PFSK-1 (cell line): Measurements from ENCODE around the gene NBR1.

Experiments used
- FOXP2 ChIP-seq: optimal IDR thresholded peaks from 2 replicates; pipeline ENCODE3; 2011; ENCODE audit warnings: borderline replicate concordance, control low read depth, inconsistent platforms; ENCODE audit not compliant: insufficient read depth; ENCODE audit errors: extremely low read length, extremely low read depth
- POLR2AphosphoS5 ChIP-seq: IDR thresholded peaks from 2 replicates; pipeline ENCODE4 v1.6.1; 2012; ENCODE audit warnings: low read depth, mild to moderate bottlenecking, control low read depth, low read length, moderate library complexity
- REST ChIP-seq, 2 experiments: IDR thresholded peaks; 2 replicates each; pipeline versions ENCODE4 v1.6.1 to v1.8.0; 2011 to 2012; ENCODE audit warnings: low read depth in 2 of 2, low read length in 2 of 2, control low read depth in 1 of 2, inconsistent platforms in 1 of 2, mild to moderate bottlenecking in 1 of 2, moderate library complexity in 1 of 2; ENCODE audit not compliant: insufficient read depth in 1 of 2
- SIN3A ChIP-seq: IDR thresholded peaks from 2 replicates; pipeline ENCODE4 v1.6.1; 2012; ENCODE audit warnings: mild to moderate bottlenecking, low read length, moderate library complexity, borderline replicate concordance; ENCODE audit not compliant: insufficient read depth
- TAF1 ChIP-seq: IDR thresholded peaks from 2 replicates; pipeline ENCODE4 v1.6.1; 2012; ENCODE audit warnings: low read length, control low read depth, borderline replicate concordance; ENCODE audit not compliant: insufficient read depth

NBR1 gene

GRCh38 chr17:43210576-43210975 lies 39.6 kb downstream of the NBR1 start:
- TF ChIP-seq SIN3A = no peak
- no peak for TF ChIP-seq FOXP2
- TF ChIP-seq TAF1 = no peak
- no peak for TF ChIP-seq REST (IDR thresholded peaks at IDR 0.05; ENCODE audit: insufficient read depth in 1 of 2, low read depth in 2 of 2, low read length in 2 of 2)
- no peak for TF ChIP-seq POLR2AphosphoS5

GRCh38 chr17:43211123-43211479 lies 40.1 kb downstream of the NBR1 start:
- TF ChIP-seq SIN3A (no peak), FOXP2 (no peak), POLR2AphosphoS5 (no peak), REST (IDR thresholded peaks at IDR 0.05; ENCODE audit: insufficient read depth in 1 of 2, low read depth in 2 of 2, low read length in 2 of 2) (no peak)

- no peak for TF ChIP-seq POLR2AphosphoS5
- TF ChIP-seq TAF1 = no peak
- TF ChIP-seq SIN3A = no peak
- no peak for TF ChIP-seq FOXP2
- TF ChIP-seq REST (IDR thresholded peaks at IDR 0.05; ENCODE audit: insufficient read depth in 1 of 2, low read depth in 2 of 2, low read length in 2 of 2) = no peak
These were observed 40.7 kb downstream of the NBR1 start, which contains the start of gene TMEM106A for GRCh38 chr17:43211480-43212402. TSS of gene TMEM106A (plus strand) at chr17:43211875. CDS start at chr17:43213042, 1,167 bp downstream.

- TF ChIP-seq SIN3A = no peak
- TF ChIP-seq REST (IDR thresholded peaks at IDR 0.05; ENCODE audit: insufficient read depth in 1 of 2, low read depth in 2 of 2, low read length in 2 of 2) = no peak
- TF ChIP-seq FOXP2 = no peak
- no peak for TF ChIP-seq TAF1
- no peak for TF ChIP-seq POLR2AphosphoS5
These were observed 41.9 kb downstream of the NBR1 start for GRCh38 chr17:43212641-43213490.
